Midbrain (tissue), 1 donor: Measurements from ENCODE around the gene PEA15.
A peak's percentile ranks its signal among the peaks of the same experiment; 100 is the strongest.

Source experiments
- DNase-seq: peaks from one replicate; lab custom pipeline; 2025; lab: John Stamatoyannopoulos, UW

The PEA15 gene

GRCh38 chr1:160208557-160209320 is 3.6 kb downstream of the PEA15 start:
- DNase-seq = no peak

GRCh38 chr1:160209321-160210046 is 4.3 kb downstream of the PEA15 start:
- DNase-seq = peak; percentile 38

GRCh38 chr1:160210561-160210960 is 5.4 kb downstream of the PEA15 start:
- DNase-seq = peak; percentile 33

GRCh38 chr1:160211046-160211790 is 6.0 kb downstream of the PEA15 start:
- DNase-seq = peak; percentile 43

GRCh38 chr1:160214481-160215140 is 9.4 kb downstream of the PEA15 start:
- no peak for DNase-seq

GRCh38 chr1:160216301-160216700 is 11.1 kb downstream of the PEA15 start:
- DNase-seq = no peak

GRCh38 chr1:160217481-160218051 is 12.4 kb downstream of the PEA15 start:
- DNase-seq = no peak

- DNase-seq = peak; percentile 84
Observed at GRCh38 chr1:160219062-160219929, 14.1 kb downstream of the PEA15 start.

DNA sequence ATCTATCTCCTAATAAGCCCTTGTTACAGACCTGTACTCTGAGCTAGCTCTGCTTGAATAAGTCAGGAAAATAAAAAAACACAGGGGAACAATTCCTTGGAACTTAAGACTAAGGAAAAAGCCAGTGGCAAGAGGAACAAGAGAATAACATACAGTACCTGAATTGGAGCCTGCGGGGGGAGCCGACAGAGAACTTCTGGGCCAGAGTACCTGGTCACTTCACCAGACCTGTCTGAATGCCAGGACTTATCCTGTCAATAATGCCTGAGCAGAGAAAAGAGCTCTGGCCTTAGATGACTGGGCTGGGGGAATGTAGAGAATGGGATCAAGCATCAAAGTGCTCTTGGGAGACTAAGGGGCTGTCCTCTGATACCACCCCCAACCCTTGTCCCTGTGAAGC is 15.1 kb downstream of the PEA15 start:
- no peak for DNase-seq

DNA sequence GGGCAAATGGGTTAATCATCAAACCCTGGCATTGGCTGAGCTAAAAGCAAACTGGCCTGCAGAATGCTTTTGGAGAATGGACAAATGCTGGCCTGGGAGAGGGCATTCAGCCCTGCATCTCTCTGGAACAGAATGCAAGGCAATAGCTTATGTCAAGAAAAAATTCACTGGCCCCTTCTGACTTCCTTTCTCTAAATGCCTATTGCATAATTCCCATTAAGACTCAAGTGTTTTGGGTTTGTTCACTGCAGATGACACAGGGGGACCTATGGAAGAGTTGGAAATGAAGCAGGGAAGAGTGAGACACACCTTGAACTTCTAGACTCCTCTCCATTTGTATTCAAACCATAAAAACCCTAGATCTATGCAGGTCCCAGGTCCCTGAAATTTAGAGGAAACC is 15.9 kb downstream of the PEA15 start:
- DNase-seq = no peak

GRCh38 chr1:160222546-160222945 is 17.4 kb downstream of the PEA15 start:
- no peak for DNase-seq

DNA sequence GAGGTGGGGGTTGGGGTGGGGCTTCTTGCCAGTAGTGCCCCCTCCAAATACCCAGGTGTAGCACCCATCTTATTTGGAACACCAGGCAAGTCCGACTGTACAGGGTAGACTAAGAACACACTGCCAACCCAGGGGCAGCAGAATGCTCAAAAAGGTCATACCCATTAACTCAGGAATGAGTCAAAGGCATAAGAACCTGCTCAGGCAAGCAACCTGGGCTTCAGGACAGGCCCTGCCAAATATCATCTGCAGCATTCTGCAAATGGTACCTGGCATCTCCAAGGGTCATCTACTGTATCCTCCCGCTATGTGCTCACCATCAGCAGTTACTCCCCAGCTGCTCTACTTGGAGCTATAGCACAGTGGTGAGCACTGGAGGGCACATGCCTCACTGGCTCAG is 19.4 kb downstream of the PEA15 start:
- DNase-seq = no peak

DNA sequence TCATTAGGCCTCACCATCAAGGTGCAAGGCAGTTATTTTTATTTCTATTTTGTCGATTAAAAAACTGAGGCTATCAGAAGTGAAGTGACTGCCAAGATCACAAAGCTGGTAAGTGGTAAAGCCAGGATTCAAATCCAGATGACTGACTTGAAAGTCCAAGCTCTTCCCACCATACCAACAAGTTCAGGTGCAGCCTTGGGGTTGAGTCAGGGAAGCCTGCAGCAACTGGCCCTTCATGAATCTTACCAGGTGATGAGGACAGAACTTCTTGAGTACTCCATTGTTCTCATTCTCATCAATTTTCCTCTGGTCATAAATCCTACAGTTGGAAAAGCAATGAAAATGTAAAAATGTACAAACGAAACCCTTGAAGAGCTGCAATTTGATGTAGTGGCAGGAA is 20.2 kb downstream of the PEA15 start:
- DNase-seq = no peak

DNA sequence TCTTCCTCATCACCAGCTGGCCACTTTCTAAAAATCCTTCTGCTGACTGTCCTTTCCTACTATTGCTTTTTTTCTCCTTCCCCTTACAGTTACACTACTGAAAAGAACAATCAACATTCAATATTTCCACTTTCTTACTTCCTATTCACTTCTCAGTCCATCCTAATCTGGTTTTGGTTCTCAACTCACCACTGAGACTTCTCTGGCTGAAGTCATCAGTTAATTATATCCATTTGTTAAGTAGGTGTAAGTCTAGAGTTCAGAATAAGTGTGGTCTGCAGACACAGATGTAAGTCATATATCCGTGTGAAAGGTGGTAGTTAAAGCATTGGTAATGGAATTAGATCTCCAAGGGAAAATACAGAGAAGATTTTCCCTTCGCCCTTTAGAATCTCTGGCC is 21.4 kb downstream of the PEA15 start:
- DNase-seq = no peak

DNA sequence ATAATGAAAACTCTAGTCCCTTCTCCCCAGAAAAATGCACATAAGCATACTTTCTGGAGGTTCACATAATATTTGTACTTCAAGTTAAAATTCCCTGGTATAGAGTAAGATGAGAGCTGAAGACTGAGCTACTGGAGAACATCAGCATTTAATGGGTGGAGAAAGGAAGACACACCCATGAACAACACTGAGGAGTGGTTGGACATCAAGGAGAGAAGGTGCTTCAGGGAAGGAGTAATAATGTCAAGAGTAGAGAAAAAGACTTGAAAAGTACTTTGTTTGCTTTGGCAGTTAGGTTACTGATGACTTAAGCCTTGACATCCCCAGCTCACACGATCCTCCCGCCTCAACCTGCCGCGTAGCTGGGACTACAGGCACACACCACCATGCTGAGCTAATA is 21.9 kb downstream of the PEA15 start:
- no peak for DNase-seq

DNA sequence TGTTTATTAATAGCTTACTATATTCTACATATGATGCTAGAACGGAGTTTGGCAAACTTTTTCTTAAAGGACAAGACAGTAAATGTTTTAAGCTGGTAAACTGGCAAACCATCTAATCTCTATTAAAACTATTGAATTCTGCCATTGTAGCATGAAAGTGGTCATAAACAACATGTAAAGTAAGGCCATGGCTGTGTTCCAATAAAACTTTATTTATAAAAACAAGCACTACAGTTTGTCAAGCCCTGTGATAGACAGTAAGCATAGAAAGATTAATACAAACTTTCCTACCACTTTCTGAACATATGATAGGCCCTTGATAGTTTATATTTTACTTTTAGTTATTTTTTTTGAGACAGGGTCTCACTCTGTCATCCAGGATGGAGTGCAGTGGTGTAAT is 22.4 kb downstream of the PEA15 start:
- no peak for DNase-seq

GRCh38 chr1:160228431-160228830 is 23.2 kb downstream of the PEA15 start:
- no peak for DNase-seq

- DNase-seq = no peak
Observed at GRCh38 chr1:160232911-160233310, 27.7 kb downstream of the PEA15 start.

- DNase-seq = no peak
Observed at GRCh38 chr1:160236806-160237205, 31.6 kb downstream of the PEA15 start.

DNA sequence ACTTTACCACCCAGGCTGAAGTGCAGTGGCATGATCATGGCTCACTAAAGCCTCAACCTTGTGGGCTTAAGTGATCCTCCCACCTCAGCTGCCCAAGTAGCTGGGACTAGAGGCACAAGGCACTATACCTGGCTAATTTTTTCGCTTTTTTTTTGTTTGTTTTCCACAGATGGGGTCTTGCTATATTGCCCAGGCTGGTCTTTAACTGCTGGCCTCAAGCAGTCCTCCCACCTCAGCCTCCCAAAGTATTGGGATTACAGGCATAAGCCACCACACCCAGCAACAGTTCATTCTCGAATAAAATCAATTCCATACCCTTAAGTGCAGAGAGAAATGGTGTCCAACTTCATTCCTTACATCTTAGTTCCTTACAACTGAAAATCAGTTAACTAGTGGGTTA is 32.4 kb downstream of the PEA15 start:
- no peak for DNase-seq

GRCh38 chr1:160238408-160238807 is 33.2 kb downstream of the PEA15 start:
- no peak for DNase-seq
